HepG2 (cell line): Measurements from ENCODE around the gene COPS9. TPM values are rescaled to one million over a fixed set of nuclear protein-coding genes. Genes with fewer than 3 reads are reported as not detected.
A peak's percentile ranks its signal among the peaks of the same experiment; 100 is the strongest.

Experiments
- ADNP ChIP-seq: sonication (generic); formaldehyde crosslinking; IDR thresholded peaks from 2 replicates; pipeline ENCODE4 v1.4.0; 2020; ENCODE audit warnings: missing genetic modification reagents
- CBX1 ChIP-seq: IDR thresholded peaks from one replicate; pipeline ENCODE4 v1.6.1; 2016; ENCODE audit warnings: antibody characterized with exemption, low read depth
- GATAD1 ChIP-seq: IDR thresholded peaks from 2 replicates; pipeline ENCODE4 v1.6.1; 2016; ENCODE audit warnings: missing genetic modification reagents, missing compliant biosample characterization
- GPBP1L1 ChIP-seq: sonication (generic); formaldehyde crosslinking; IDR thresholded peaks from 2 replicates; pipeline ENCODE4 v1.5.0; 2020; ENCODE audit warnings: mild to moderate bottlenecking, missing genetic modification reagents
- RAD21 ChIP-seq: fragments of 450-650 bp; formaldehyde crosslinking; IDR thresholded peaks from 2 replicates; pipeline ENCODE4 v1.5.0; 2020; ENCODE audit warnings: mild to moderate bottlenecking
- THAP11 ChIP-seq: IDR thresholded peaks from 2 replicates; pipeline ENCODE4 v1.6.1; 2016; ENCODE audit warnings: missing biosample characterization, missing genetic modification reagents
- XBP1 ChIP-seq: sonication (generic); formaldehyde crosslinking; IDR thresholded peaks from 2 replicates; pipeline ENCODE4 v1.5.0; 2020; ENCODE audit warnings: missing genetic modification reagents
- ZKSCAN5 ChIP-seq: sonication (generic); formaldehyde crosslinking; IDR thresholded peaks from 2 replicates; pipeline ENCODE4 v1.5.1; 2020; ENCODE audit warnings: mild to moderate bottlenecking, missing genetic modification reagents
- ZNF281 ChIP-seq: sonication (generic); formaldehyde crosslinking; IDR thresholded peaks from 2 replicates; pipeline ENCODE4 v1.4.0; 2020; ENCODE audit warnings: missing genetic modification reagents, borderline replicate concordance
- ZNF326 ChIP-seq: sonication (generic); formaldehyde crosslinking; IDR thresholded peaks from 2 replicates; pipeline ENCODE4 v1.4.0; 2020; ENCODE audit warnings: missing genetic modification reagents, borderline replicate concordance
- ZNF614 ChIP-seq: IDR thresholded peaks from 2 replicates; pipeline ENCODE4 v1.6.1; 2018; ENCODE audit warnings: missing biosample characterization, missing genetic modification reagents, inconsistent platforms, borderline replicate concordance
- ZNF652 ChIP-seq: IDR thresholded peaks from 2 replicates; pipeline ENCODE4 v1.6.1; 2016; ENCODE audit warnings: low read depth, borderline replicate concordance
- ZNF768 ChIP-seq: sonication (generic); formaldehyde crosslinking; IDR thresholded peaks from 2 replicates; pipeline ENCODE4 v1.4.0; 2020; ENCODE audit warnings: missing genetic modification reagents
- ZNF891 ChIP-seq: sonication (generic); formaldehyde crosslinking; IDR thresholded peaks from 2 replicates; pipeline ENCODE4 v1.5.0; 2020; ENCODE audit warnings: mild to moderate bottlenecking, missing genetic modification reagents
- ZSCAN21 ChIP-seq: sonication (generic); formaldehyde crosslinking; IDR thresholded peaks from 2 replicates; pipeline ENCODE4 v1.8.0; 2022; ENCODE audit warnings: mild to moderate bottlenecking, missing genetic modification reagents, moderate library complexity, borderline replicate concordance
- ZUFSP ChIP-seq: sonication (generic); formaldehyde crosslinking; IDR thresholded peaks from 2 replicates; pipeline ENCODE4 v1.9.0; 2021; ENCODE audit warnings: missing genetic modification reagents, mild to moderate bottlenecking, borderline replicate concordance
- polyA plus RNA-seq, 8 experiments: library from polyadenylated mRNA; depleted of rRNA in 3 of 8; stranded (reverse) in 7 of 8; unstranded in 1 of 8; fragments of >200 nt; fragmentation: Illumina TruSeq in 4 of 8; extraction: Trizol in 4 of 8; gene quantifications; 2 replicates each; pipeline versions ENCODE4 v1.2.1 to v1.2.3, GENCODE V29; 2011 to 2016; ENCODE audit warnings: low read depth in 4 of 8, missing spikeins in 1 of 8, mixed read lengths in 1 of 8; ENCODE audit not compliant: insufficient read depth in 1 of 8
- total RNA-seq, 5 experiments: library from RNA; depleted of rRNA; stranded (reverse); fragments of >200 nt; fragmentation: Illumina TruSeq; extraction: Trizol; gene quantifications; 2 replicates each; pipeline ENCODE4 v1.2.3, GENCODE V29; 2016; ENCODE audit warnings: low read depth in 1 of 5
- TF ChIP-seq, protein P1 (sequence below): sonication (generic); formaldehyde crosslinking; IDR thresholded peaks from 2 replicates; pipeline ENCODE4 v1.5.1; 2020; ENCODE audit warnings: mild to moderate bottlenecking, missing genetic modification reagents, borderline replicate concordance
- TF ChIP-seq, protein P2 (sequence below): sonication (generic); formaldehyde crosslinking; IDR thresholded peaks from 2 replicates; pipeline ENCODE4 v1.5.0; 2020; ENCODE audit warnings: missing genetic modification reagents, mild to moderate bottlenecking, borderline replicate concordance

COPS9 gene
- total and polyA plus RNA-seq, 2 of the 13 experiments (the other 11 are each of a cell fraction or from before 2014, with no cell fraction given): 180 to 247 TPM

DNA sequence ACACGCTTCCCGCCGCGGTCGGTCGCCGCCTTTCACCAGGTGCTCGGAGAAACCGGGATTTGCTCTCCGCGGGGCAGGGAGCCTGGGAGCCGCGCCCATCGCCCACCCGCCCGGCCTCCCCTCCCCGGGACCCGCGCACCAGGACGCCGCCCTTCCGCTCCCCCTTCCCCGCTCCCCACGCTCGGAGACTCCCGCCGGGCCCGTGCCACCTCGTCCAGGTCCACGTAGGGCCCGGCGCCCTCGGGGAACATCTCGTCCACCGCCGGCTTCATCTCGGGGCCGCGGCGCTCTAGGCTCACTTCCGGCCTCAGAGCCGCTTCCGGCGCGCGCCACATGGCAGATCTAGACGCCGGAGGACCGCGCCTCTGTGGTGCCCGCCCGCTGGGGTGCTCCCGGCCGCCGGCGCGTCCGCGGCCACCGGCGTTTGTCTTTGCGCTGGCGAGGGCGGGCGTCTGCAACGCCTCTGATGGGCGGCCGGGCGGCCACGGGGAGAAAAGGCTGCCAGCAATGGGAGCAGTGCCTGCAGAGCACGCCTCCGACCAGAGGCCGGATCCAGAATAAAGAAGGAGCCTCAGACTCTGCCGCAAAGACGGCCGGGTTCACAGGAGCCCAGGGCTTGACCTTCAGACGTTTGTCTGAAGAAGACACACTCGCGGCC lies at the start of gene COPS9 (continued):
- TF ChIP-seq, protein P1, sequence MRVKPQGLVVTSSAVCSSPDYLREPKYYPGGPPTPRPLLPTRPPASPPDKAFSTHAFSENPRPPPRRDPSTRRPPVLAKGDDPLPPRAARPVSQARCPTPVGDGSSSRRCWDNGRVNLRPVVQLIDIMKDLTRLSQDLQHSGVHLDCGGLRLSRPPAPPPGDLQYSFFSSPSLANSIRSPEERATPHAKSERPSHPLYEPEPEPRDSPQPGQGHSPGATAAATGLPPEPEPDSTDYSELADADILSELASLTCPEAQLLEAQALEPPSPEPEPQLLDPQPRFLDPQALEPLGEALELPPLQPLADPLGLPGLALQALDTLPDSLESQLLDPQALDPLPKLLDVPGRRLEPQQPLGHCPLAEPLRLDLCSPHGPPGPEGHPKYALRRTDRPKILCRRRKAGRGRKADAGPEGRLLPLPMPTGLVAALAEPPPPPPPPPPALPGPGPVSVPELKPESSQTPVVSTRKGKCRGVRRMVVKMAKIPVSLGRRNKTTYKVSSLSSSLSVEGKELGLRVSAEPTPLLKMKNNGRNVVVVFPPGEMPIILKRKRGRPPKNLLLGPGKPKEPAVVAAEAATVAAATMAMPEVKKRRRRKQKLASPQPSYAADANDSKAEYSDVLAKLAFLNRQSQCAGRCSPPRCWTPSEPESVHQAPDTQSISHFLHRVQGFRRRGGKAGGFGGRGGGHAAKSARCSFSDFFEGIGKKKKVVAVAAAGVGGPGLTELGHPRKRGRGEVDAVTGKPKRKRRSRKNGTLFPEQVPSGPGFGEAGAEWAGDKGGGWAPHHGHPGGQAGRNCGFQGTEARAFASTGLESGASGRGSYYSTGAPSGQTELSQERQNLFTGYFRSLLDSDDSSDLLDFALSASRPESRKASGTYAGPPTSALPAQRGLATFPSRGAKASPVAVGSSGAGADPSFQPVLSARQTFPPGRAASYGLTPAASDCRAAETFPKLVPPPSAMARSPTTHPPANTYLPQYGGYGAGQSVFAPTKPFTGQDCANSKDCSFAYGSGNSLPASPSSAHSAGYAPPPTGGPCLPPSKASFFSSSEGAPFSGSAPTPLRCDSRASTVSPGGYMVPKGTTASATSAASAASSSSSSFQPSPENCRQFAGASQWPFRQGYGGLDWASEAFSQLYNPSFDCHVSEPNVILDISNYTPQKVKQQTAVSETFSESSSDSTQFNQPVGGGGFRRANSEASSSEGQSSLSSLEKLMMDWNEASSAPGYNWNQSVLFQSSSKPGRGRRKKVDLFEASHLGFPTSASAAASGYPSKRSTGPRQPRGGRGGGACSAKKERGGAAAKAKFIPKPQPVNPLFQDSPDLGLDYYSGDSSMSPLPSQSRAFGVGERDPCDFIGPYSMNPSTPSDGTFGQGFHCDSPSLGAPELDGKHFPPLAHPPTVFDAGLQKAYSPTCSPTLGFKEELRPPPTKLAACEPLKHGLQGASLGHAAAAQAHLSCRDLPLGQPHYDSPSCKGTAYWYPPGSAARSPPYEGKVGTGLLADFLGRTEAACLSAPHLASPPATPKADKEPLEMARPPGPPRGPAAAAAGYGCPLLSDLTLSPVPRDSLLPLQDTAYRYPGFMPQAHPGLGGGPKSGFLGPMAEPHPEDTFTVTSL (CRISPR knock-in tag): no peak
- TF ChIP-seq GATAD1 (CRISPR knock-in tag): peak; percentile 95
- no peak for TF ChIP-seq XBP1
- TF ChIP-seq ZNF652 (CRISPR knock-in tag): no peak
- peak; percentile 87 for TF ChIP-seq CBX1
- TF ChIP-seq ZNF281: no peak; the same call in 1 of the 2 replicates
- peak; percentile 93 for TF ChIP-seq THAP11 (CRISPR knock-in tag)
- TF ChIP-seq RAD21 (CRISPR knock-in tag): peak; percentile 46; the same call in 1 of the 2 replicates
- TF ChIP-seq, protein P2, sequence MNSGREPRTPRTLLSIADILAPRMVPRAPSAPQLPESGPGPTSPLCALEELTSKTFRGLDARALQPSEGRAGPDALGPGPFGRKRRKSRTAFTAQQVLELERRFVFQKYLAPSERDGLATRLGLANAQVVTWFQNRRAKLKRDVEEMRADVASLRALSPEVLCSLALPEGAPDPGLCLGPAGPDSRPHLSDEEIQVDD: no peak; the same call in 1 of the 2 replicates
- no peak for TF ChIP-seq ZNF768 (CRISPR knock-in tag)
- no peak for TF ChIP-seq ZNF614
- no peak for TF ChIP-seq ZUFSP
- no peak for TF ChIP-seq ZNF891
- TF ChIP-seq ADNP (CRISPR knock-in tag): no peak
- TF ChIP-seq ZNF326 (CRISPR knock-in tag): no peak
- no peak; the same call in 1 of the 2 replicates for TF ChIP-seq ZKSCAN5 (CRISPR knock-in tag)
- no peak for TF ChIP-seq GPBP1L1 (CRISPR knock-in tag)
- peak; percentile 87 for TF ChIP-seq ZSCAN21 (CRISPR knock-in tag)
